ENCODE results near the gene GRIK4.

GRIK4 gene

GRCh38 chr11:120525261-120526171, 14.0 kb downstream of the GRIK4 start:
- no peak for DNase-seq

DNA sequence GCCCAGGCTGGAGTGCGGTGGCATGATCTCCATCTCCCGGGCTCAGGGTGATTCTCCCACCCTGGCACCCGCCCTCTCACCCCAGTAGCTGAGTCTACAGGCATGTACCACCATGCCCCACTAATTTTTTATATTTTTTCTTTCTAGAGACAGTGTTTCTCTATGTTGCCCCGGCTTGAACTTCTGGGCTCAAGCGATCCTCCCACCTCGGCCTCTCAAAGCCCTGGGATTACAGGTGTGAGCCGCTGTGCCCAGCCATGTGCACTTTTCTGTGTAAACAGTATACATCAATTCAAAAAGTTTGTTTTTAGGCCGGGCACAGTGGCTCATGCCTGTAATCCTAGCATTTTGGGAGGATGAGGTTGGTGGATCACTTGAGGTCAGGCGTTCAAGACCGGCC, 14.7 kb downstream of the GRIK4 start:
- DNase-seq = no peak

- no peak for DNase-seq
Observed at GRCh38 chr11:120527111-120527761, 15.7 kb downstream of the GRIK4 start.

- DNase-seq = no peak
Observed at GRCh38 chr11:120528749-120529148, 17.2 kb downstream of the GRIK4 start.

GRCh38 chr11:120529214-120529613, 17.7 kb downstream of the GRIK4 start:
- DNase-seq = no peak

DNA sequence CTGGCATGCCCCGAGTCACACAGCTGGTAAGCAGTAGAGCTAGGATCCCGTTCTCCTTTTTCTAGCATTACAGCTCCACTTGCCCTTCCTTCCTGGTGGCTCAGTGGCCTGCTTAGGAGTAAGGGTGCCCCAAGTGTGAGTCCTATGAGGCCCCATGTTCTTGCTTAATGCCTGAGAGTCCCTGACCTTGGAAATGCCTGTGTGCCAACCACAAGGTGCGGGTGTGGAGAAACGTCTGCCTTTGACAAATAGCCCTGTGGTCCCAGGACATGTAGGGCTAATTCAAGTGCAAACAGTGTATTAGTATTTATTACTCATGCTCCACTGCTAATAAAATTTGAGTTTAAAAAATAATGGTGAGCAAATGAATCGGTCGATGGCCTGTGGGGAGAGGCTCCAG, 18.4 kb downstream of the GRIK4 start:
- DNase-seq = no peak

DNA sequence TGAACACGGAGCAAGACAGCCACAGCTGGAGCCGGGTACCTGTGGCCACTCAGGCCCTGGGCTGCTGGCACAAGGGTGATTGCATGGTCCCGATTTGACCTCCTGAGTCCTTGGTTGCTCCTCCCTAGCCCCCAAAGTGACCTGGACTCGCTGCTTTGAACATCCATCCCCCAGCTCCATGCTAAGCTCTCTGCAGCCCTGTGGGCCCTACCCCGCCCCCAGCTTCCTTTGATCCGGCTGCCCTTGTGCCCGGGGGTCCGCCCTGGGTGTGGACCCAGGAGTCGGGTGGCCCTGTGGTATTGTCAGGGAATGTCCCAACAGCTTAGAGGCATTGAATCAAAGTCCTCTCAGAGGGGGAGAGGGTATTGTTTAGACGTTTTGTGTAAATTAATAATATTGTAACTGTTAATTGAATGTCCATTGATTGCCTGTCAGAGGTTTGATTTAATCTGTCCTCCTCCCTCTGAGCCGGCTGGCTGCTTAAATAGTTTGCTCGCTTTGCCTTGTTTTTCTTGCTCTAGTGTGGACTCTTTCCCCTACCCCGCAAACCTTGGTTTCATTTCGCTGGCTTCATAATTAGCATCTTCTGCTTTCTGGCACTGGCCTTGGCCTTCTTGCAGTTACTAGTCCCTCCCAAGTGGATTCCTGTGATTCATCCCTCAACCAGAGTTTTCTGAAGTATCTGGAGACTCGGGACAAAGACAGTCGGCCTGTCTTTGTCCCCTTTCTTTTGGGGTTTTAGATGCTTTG, 20.7 kb downstream of the GRIK4 start:
- DNase-seq = no peak

- DNase-seq = no peak
Observed at GRCh38 chr11:120532832-120533196, 21.3 kb downstream of the GRIK4 start.

DNA sequence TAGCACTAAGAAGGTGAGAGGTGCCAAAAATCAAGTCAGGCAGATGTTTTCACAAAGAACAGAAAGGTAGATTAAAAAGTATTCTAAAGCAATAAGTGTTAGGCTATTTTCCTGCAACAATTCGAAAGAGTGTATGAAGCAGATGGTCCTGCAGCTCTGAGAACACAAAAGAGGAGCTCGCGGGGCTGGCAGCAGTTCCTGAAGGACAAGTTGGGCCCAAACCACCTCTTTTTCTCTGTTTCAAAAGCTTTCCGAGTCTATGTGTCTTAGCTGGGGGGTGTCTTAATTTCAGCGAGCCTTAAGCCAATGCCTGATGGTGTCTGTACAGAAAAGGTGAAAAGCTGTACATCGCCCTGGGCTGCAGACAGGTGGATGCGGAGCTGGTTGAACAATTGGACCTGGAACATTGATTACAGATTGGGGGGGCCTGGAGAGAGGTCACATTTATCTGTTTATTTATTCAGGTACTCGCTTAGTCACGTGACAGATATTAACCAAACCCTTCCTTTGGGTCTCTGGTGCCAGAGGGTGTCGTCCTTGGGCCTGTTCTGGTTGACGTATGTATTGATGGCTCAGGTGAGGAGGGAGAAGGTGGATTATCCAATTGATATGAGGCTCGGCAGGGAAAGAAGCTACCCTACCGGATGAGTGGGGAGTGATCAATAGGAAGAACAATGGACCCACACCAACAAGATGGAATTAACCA, 24.7 kb downstream of the GRIK4 start:
- no peak for DNase-seq

DNA sequence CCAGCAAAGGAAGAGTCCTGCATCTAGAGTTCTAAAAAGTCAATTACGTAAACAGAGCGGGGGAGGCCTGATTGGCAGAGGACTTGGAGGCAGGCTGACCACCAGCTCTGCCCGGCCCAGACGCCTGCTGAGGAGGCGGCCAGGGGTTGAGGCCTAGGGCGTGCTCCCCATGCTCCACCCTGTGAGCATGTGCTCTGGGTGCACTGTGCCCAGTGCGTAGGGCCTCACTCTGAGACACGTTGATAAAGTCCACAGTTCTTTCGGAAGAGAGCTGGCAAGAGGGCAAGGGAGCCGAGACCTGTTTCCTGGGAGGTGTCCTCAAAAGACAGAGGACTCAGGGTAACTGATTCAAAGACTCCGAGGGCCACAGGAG, 25.2 kb downstream of the GRIK4 start:
- no peak for DNase-seq

DNA sequence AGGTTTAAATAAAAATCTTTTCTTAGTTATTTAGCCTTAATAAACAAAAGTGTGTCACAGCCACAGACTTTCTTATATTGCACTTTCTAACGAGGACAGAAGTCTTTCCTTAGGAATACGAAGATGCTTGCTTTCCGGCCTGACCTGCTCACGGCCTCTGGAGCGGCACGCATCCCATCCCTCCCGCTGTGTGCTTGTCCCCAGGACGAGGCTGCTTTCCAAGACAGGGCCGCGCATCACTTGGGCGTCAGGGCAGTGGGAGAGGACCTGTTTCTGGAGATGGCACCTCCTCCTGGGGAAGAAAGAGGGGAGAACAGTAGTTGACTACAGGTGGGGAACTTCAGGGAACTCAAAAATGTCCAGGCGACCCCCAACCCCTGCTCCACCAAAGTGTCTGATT, 26.4 kb downstream of the GRIK4 start:
- DNase-seq = no peak

DNA sequence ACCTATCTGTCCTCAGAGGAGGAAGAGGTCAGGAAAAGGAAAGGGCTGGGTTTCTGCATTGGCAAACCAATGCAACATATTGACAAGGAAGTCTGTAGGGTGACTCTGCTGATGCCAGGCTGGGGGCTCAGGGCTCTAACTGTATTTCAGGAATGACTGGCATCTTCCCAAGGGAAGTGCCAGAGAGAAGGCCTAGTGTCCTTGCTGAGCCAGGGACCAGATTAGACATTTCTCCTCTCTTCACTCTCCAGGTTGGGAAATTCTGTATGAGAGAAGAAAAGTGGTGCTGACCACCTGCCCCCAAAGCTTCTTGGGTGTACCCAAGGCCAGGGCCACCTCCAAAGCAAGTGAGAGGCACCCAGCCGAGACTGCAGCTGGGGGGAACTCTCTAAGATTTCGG, 27.2 kb downstream of the GRIK4 start:
- no peak for DNase-seq

DNA sequence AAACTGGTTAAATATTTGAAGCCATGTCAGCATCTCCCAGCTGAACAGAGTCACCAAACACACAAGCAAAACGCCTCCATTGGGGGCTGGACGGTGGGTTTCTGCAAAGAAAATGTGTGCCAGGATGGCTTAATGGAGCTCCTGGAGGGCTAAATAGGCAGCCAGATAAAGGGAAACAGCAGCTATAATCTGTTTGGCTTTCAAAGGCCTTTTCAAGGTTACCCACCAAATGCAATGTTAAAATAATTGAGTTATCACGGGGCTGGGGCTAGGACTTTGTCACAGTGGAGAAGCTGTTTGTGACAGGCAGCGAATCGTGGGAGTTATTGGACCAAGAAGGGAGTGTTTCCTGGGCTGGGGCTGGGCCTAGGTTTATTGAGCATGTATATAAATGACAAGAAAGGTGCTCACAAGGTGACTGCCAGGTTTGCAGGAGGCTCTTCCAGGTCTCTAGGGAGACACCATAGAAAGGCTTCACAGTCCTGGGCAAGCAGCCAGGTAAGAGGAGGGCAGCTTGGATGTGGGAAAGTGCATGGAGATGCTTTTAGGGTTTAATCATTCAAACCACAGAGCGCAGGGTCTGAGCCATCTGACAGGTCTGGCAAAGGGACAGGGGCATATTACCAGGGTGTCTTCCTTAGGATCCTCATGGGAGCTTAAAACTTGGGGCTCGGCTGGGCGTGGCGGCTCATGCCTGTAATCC, 28.3 kb downstream of the GRIK4 start:
- no peak for DNase-seq

- no peak for DNase-seq
Observed at GRCh38 chr11:120540744-120541465, 29.4 kb downstream of the GRIK4 start.

- DNase-seq = no peak
Observed at GRCh38 chr11:120543521-120544215, 32.1 kb downstream of the GRIK4 start.

- no peak for DNase-seq
Observed at GRCh38 chr11:120545813-120546212, 34.3 kb downstream of the GRIK4 start.

- no peak for DNase-seq
Observed at GRCh38 chr11:120546312-120547205, 35.0 kb downstream of the GRIK4 start.

- DNase-seq = no peak
Observed at GRCh38 chr11:120547316-120547715, 35.8 kb downstream of the GRIK4 start.

GRCh38 chr11:120547811-120548681, 36.5 kb downstream of the GRIK4 start:
- no peak for DNase-seq
